ENCODE data around the gene NAV1. TPM values are rescaled to one million over a fixed set of nuclear protein-coding genes. Genes with fewer than 3 reads are reported as not detected.

Gene NAV1
- total RNA-seq, 2 donors from 2014 or later: 0.21 to 1.2 TPM

DNA sequence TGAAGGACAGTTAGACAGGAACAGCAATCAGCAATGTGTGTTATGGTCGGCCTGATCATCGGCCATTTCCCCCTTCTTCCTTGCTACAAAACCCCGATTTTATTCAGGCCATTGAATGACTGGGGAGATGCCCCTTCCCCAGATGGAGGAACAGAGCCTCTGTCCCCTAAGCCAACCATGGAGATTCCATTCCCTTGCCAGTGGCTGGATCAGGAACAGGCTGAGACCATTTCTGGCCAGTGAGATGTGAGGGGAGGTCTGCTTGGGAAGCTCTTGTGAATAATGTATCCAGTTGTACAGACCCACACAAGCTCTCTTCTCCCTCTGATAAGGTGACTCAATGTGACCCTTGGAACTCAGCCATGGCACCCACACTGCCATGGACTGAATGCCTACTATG is 39.7 kb upstream of the NAV1 start:
- Mint-ChIP-seq H3K27ac (no peak overlapping the region), H3K4me3 (no peak overlapping the region)

DNA sequence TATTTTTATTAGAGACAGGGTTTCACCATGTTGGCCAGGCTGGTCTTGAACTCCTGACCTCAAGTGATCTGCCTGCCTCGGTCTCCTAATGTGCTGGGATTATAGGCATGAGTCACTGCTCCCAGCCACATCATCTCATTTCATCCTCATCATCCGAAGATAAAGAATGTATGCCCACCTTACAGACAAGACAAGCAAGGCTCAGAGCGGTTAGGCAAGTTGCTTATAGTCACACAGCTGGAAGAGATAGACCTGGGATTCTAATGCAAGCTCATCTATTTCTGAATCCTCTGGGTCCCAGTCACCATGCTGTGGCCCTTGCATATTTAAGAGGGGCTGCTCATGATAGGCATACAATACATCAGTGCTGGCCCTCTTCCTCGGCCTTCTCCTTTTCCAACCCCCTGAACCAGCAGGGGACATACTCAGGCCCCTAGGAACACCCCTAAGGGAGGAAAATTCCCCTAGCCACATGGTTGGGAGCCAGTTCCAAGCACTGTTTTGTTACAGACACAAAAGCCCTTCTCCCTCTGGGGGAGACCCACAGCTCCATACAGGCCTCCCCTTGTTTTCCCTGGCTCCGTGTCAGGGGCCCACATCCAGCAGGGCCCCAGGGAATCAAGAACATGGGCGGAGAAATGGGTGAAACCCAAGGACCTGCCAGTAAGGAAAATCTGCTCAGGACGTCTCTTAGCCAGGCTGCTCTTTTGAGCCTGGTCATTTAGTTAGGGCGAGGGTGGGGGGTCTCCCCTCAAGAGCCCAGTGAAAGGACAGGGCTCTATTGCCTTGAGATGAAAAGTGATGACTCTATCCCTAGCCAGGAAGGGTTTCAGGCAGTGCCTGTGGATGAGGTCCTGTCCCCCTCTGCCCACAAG is 38.9 kb upstream of the NAV1 start:
- no peaks in the 10 kb centered on the region for H3K9me3 Mint-ChIP-seq
- ATAC-seq (no peak), DNase-seq (ENCODE audit: low spot score) (no peak)
- H3K36me3 Mint-ChIP-seq: no peaks in the 10 kb centered on the region
- H3K4me3 Mint-ChIP-seq: no peak overlapping the region
- peaks cover 1 to 12% of the 10 kb centered on the region in 2 donors for H3K4me1 Mint-ChIP-seq (ENCODE audit: low read depth in 2 of 2)
- H3K27ac Mint-ChIP-seq: no peak overlapping the region
- no peaks in the 10 kb centered on the region for H3K27me3 Mint-ChIP-seq

More for the DNA sequence above, 39.7 kb upstream of the NAV1 start:
- no peaks in the 10 kb centered on the region for H3K9me3 Mint-ChIP-seq
- ATAC-seq (no peak), DNase-seq (ENCODE audit: low spot score) (no peak)
- H3K36me3 Mint-ChIP-seq: no peaks in the 10 kb centered on the region
- H3K27me3 Mint-ChIP-seq: no peaks in the 10 kb centered on the region
- H3K4me1 Mint-ChIP-seq (ENCODE audit: low read depth in 2 of 2): peaks cover 0 to 12% of the 10 kb centered on the region in 2 donors

DNA sequence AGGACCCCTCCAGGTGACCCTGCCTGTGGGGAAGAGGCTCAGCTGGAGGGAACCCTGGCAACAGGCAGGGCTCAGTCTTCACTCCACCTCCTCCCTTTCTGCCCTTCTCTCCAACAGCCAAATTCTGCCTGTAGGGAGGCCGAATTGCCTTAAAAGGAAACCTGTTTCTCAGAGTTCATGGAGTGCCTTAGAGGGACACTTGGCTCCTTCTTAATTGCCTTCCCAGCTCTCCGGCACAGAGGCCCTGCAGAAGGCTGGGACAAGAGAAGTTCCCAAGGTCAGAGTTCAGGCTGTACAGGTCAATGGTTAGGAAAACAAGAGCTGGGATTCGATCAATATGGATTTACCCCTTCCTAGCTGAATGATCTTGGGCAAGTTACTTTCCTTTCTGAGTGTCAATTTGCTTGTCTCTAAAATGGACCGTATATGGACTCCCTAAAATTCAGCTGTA is 38.2 kb upstream of the NAV1 start:
- Mint-ChIP-seq H3K27me3 (no peaks in the 10 kb centered on the region), H3K27ac (no peak overlapping the region), H3K9me3 (no peaks in the 10 kb centered on the region), H3K4me1 (ENCODE audit: low read depth in 2 of 2) (peaks cover 8 to 19% of the 10 kb centered on the region in 2 donors), H3K36me3 (no peaks in the 10 kb centered on the region), H3K4me3 (no peak overlapping the region)
- DNase-seq (ENCODE audit: low spot score): no peak
- no peak for ATAC-seq

GRCh38 chr1:201501144-201501543 is 37.8 kb upstream of the NAV1 start:
- peaks cover 12 to 23% of the 10 kb centered on the region in 2 donors for H3K4me1 Mint-ChIP-seq (ENCODE audit: low read depth in 2 of 2)
- H3K36me3 Mint-ChIP-seq: no peaks in the 10 kb centered on the region
- H3K27me3 Mint-ChIP-seq: no peaks in the 10 kb centered on the region
- H3K4me3 Mint-ChIP-seq: no peak overlapping the region
- no peak overlapping the region for H3K27ac Mint-ChIP-seq
- no peaks in the 10 kb centered on the region for H3K9me3 Mint-ChIP-seq
- no peak for ATAC-seq
- DNase-seq (ENCODE audit: low spot score): no peak

- Mint-ChIP-seq H3K27ac (no peak overlapping the region), H3K36me3 (no peaks in the 10 kb centered on the region), H3K4me1 (ENCODE audit: low read depth in 2 of 2) (peaks cover 15 to 29% of the 10 kb centered on the region in 2 donors), H3K27me3 (no peaks in the 10 kb centered on the region), H3K4me3 (no peak overlapping the region), H3K9me3 (no peaks in the 10 kb centered on the region)
- ATAC-seq (no peak), DNase-seq (ENCODE audit: low spot score) (no peak)
Measured at GRCh38 chr1:201501812-201502510, 37.0 kb upstream of the NAV1 start.

DNA sequence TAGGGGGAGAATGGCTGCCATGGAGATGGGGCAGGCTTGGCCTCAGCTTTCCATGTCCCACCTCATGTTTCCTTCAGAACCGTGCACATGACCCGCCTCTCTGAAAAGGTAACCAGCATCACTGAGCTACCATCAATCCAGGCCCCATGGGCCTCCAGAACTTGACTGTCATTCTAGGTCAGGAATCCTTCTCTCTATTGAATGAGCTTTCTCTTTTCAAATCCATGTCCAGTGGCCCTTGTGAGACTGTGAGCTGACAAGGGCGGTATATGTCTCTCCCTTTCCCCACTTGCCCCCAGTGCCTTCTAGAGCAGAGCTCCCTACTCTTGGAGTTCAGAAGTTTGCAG is 36.4 kb upstream of the NAV1 start:
- ATAC-seq (no peak), DNase-seq (ENCODE audit: low spot score) (no peak)
- no peaks in the 10 kb centered on the region for H3K36me3 Mint-ChIP-seq
- no peaks in the 10 kb centered on the region for H3K9me3 Mint-ChIP-seq
- no peak overlapping the region for H3K4me3 Mint-ChIP-seq
- H3K4me1 Mint-ChIP-seq (ENCODE audit: low read depth in 2 of 2): peaks cover 15 to 29% of the 10 kb centered on the region in 2 donors
- no peaks in the 10 kb centered on the region for H3K27me3 Mint-ChIP-seq
- no peak overlapping the region for H3K27ac Mint-ChIP-seq

DNA sequence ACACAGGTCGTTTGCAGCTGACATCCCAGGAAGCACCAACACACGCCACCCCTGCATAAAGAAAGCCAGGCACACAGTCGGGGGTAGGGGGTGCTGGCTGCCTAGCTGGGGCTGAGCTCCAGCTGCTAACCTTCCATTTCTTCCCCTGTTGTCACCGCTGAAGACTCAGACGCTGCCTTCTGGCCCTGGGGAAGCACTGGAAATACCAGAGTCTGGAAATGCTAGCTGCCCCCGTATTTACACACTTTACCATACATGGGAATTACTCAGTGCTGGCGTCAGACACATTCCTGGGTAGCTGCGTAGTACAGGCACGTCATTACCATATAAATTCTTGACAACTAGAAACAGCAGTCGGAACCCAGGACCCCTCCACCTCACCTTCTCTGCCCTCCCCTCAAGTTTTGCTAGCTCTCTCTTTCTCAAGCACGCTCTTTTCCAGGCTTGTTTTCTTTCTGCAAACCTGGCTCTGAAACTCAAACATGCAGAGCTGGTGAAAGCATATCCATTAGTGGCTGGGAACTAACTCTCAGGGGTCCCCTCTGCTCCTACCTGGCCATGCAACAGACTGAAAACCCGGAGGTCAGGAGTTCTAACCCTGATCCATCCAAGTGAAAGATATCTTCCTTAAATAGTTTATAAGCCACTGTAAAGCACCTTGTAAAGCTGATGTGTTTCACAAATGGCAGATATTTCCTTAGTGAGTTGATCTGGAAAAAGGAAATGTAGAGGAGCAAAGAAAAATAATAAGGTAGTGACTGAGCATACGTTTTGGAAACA is 35.3 kb upstream of the NAV1 start:
- H3K4me3 Mint-ChIP-seq: no peak overlapping the region
- H3K36me3 Mint-ChIP-seq: no peaks in the 10 kb centered on the region
- H3K9me3 Mint-ChIP-seq: no peaks in the 10 kb centered on the region
- no peak for DNase-seq (ENCODE audit: low spot score)
- no peak overlapping the region for H3K27ac Mint-ChIP-seq
- H3K27me3 Mint-ChIP-seq: no peaks in the 10 kb centered on the region
- no peak for ATAC-seq
- peaks cover 15 to 26% of the 10 kb centered on the region in 2 donors for H3K4me1 Mint-ChIP-seq (ENCODE audit: low read depth in 2 of 2)

GRCh38 chr1:201504179-201504631 is 34.7 kb upstream of the NAV1 start:
- Mint-ChIP-seq H3K4me3 (no peak overlapping the region), H3K9me3 (no peaks in the 10 kb centered on the region), H3K27ac (no peak overlapping the region), H3K4me1 (ENCODE audit: low read depth in 2 of 2) (peaks cover 15 to 25% of the 10 kb centered on the region in 2 donors), H3K27me3 (no peaks in the 10 kb centered on the region), H3K36me3 (no peaks in the 10 kb centered on the region)
- ATAC-seq (no peak), DNase-seq (ENCODE audit: low spot score) (no peak)

DNA sequence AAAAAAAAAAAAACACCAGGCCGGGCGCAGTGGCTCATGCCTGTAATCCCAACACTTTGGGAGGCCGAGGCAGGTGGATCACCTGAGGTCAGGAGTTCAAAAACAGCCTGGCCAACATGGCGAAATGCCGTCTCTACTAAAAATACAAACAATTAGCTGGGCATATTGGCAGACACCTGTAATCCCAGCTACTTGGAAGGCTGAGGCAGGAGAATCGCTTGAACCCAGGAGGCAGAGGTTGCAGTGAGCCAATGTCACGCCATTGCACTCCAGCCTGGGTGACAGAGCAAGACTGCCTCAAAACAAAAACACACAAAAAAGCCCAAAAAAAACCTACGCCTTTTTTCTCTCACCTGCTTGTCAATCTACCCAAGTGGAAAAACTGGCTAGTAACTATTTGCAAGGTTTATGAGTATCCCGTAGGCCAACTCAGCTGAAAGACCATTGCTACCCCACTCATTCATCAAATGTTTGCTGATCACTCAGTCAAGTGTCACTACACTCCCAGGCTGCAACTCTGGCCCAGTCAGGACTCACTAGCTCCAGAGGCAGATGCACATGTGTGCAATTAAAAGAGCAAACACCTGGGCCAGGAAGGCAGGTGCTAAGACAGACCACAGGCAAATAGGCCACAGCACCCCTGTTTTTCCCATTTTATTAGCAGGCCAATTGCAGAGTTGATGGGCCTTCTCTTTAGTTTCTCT is 34.0 kb upstream of the NAV1 start:
- Mint-ChIP-seq H3K27me3 (no peaks in the 10 kb centered on the region), H3K27ac (peak overlapping the region in 1 of 2 donors; percentile 84)
- ATAC-seq: no peak

GRCh38 chr1:201505503-201505890 is 33.4 kb upstream of the NAV1 start:
- H3K9me3 Mint-ChIP-seq: no peaks in the 10 kb centered on the region
- H3K4me1 Mint-ChIP-seq (ENCODE audit: low read depth in 2 of 2): peaks cover 15 to 22% of the 10 kb centered on the region in 2 donors
- H3K27ac Mint-ChIP-seq: peak overlapping the region in 1 of 2 donors; percentile 84
- peak overlapping the region; percentile 90 for H3K4me3 Mint-ChIP-seq
- DNase-seq (ENCODE audit: low spot score) (no peak), ATAC-seq (no peak)
- H3K27me3 Mint-ChIP-seq: no peaks in the 10 kb centered on the region
- H3K36me3 Mint-ChIP-seq: no peaks in the 10 kb centered on the region

More for the DNA sequence above, 34.0 kb upstream of the NAV1 start:
- no peak for DNase-seq (ENCODE audit: low spot score)
- Mint-ChIP-seq H3K36me3 (no peaks in the 10 kb centered on the region), H3K4me3 (peak overlapping the region; percentile 90), H3K9me3 (no peaks in the 10 kb centered on the region), H3K4me1 (ENCODE audit: low read depth in 2 of 2) (peaks cover 15 to 22% of the 10 kb centered on the region in 2 donors)

DNA sequence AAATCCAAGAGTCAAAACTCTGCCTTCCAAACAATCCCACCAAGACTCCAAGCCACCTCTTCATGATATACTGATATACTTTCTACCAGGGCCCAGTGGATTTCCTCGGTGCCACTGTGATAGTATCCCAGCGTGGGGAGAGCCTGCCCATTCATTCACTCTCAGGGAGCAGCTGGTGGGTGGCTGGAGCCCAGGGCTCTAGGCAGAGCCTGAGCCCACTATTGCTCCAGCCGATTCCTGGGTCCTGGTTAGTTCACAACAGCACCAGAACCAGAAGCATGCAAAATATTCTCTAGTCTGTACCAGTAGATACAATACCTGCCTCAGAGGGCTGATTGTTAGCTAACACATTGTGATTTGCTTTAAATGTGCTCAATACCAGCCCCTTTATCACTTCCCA is 32.8 kb upstream of the NAV1 start:
- Mint-ChIP-seq H3K27me3 (no peaks in the 10 kb centered on the region), H3K4me1 (ENCODE audit: low read depth in 2 of 2) (peaks cover 15 to 22% of the 10 kb centered on the region in 2 donors), H3K27ac (peak overlapping the region; percentile 66 to 84), H3K4me3 (peak overlapping the region; percentile 90), H3K36me3 (no peaks in the 10 kb centered on the region), H3K9me3 (no peaks in the 10 kb centered on the region)
- ATAC-seq: no peak
- no peak for DNase-seq (ENCODE audit: low spot score)

DNA sequence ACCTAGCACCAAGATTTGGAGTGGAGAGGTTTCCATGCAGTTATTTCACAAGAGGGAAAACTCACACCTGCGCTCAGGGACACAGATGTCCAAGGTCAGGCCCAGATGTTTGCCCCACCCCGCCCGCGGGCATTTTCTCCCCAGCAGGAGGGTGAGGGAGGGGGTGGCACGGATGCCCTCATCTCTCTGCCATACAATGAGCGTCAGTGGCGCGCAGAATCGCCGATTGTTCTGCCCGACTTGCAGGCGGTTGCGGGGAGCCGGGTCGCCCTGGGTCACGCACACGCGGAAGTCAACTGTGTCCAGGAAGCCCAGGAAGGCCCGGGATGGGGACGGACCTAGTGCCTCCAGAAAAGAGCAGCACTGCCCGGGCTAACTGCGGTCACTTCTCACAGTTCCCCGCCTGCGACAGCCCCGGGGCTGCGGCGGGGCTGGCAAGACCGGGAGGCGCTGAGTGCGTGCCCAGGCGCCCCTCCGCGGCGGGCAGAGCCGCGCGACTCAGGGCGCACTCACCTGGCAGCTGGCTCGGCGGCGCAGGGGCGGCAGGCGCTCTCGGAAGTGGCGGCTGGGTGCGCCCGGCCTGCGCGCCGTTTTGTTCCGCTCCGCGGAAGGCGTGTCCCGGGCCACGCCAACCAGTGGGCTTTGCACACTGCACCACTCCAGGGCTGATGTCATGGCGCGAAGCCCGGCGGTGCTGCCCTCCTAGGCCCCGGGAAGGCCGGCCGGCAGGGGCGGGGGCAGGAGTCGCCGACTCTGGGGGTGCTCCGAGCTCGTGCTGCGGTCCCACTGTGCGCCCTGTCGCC is 32.2 kb upstream of the NAV1 start, which contains the start of gene CSRP1:
TSS of gene CSRP1 (minus strand) at position 567 of the 803 bp plus-strand sequence. CDS start 10,820 bp downstream, outside the sequence.
- no peaks in the 10 kb centered on the region for H3K9me3 Mint-ChIP-seq
- peak within 1 kb of the TSS; percentile 90 for H3K4me3 Mint-ChIP-seq
- peak within 1 kb of the TSS; percentile 66 to 84 for H3K27ac Mint-ChIP-seq
- H3K36me3 Mint-ChIP-seq: no peaks in the 10 kb centered on the region
- DNase-seq (ENCODE audit: low spot score) (peak; percentile 86), ATAC-seq (peak; percentile 97 to 99)
- H3K27me3 Mint-ChIP-seq: no peaks in the 10 kb centered on the region
- peaks cover 18 to 22% of the 10 kb centered on the region in 2 donors for H3K4me1 Mint-ChIP-seq (ENCODE audit: low read depth in 2 of 2)

All from natural killer cell treated with Interleukin-12 subunit alpha and Interleukin-12 subunit beta and Interleukin-15 and Interleukin-18, amount 100 ng/mL, for 72 hours (primary cell).